A549 (cell line): Measurements from ENCODE around the gene OSGIN1. TPM values are rescaled to one million over a fixed set of nuclear protein-coding genes. Genes with fewer than 3 reads are reported as not detected.

Experiments
- ATAC-seq, 2 experiments: fragments of 200-7000 bp in 1 of 2; fragments of >200 bp in 1 of 2; cut with Nextera tagmentation in 1 of 2; cut with Tn5 transposase in 1 of 2; 3 replicates each; pipeline versions ENCODE4 v1.8.0 to v1.9.1; 2018 to 2020; ENCODE audit warnings: mild to moderate bottlenecking in 1 of 2, moderate library complexity in 1 of 2
- CTCF ChIA-PET: fragments of 300-600 bp; sonication (Branson Sonifier 250); formaldehyde crosslinking; extraction: SDS; loops from one replicate; lab custom pipeline; 2021; ENCODE audit warnings: antibody characterized with exemption, inconsistent platforms; lab: Yijun Ruan, JAX
- POLR2A ChIA-PET: fragments of 350-600 bp; formaldehyde crosslinking; extraction: SDS; loops from one replicate; lab custom pipeline; 2021; ENCODE audit warnings: antibody characterized with exemption, inconsistent platforms; lab: Yijun Ruan, JAX
- DNase-seq, 2 experiments: peaks; one replicate each; pipeline versions ENCODE4 v3.0.0 to v3.0.0-alpha.2; 2011 to 2016; ENCODE audit warnings: low read depth in 1 of 2, low spot score in 1 of 2
- FAIRE-seq: peaks from 2 replicates; lab custom pipeline; 2011; peaks lifted over from hg19 to GRCh38; lab: Jason Lieb, UNC
- H3K27ac ChIP-seq, 2 experiments: fragments of >200 bp; sonication (Bioruptor Twin); formaldehyde crosslinking; 3 replicates each; pipeline ENCODE4 v1.5.1; 2016 to 2017
- H3K4me1 ChIP-seq: fragments of >200 bp; sonication (Bioruptor Twin); formaldehyde crosslinking; 3 replicates; pipeline ENCODE4 v1.6.1; 2016
- H3K4me2 ChIP-seq: fragments of >200 bp; sonication (Bioruptor Twin); formaldehyde crosslinking; 3 replicates; pipeline ENCODE4 v1.6.1; 2016
- H3K4me3 ChIP-seq: fragments of >200 bp; sonication (Bioruptor Twin); formaldehyde crosslinking; 3 replicates; pipeline ENCODE4 v1.5.1; 2016
- H3K9me3 ChIP-seq: fragments of >200 bp; sonication (Bioruptor Twin); formaldehyde crosslinking; 3 replicates; pipeline ENCODE4 v1.6.1; 2016
- BCL3 ChIP-seq: fragments of >200 bp; sonication (Bioruptor Twin); formaldehyde crosslinking; IDR thresholded peaks from 3 replicates; pipeline ENCODE4 v1.6.1; 2016
- BHLHE40 ChIP-seq: IDR thresholded peaks from 2 replicates; pipeline ENCODE4 v1.6.1; 2012; ENCODE audit warnings: low read depth, low read length, inconsistent platforms
- CBX2 ChIP-seq: fragments of 200-600 bp; sonication (generic); IDR thresholded peaks from 2 replicates; pipeline ENCODE4 v1.6.1; 2016; ENCODE audit warnings: low read depth, mild to moderate bottlenecking, borderline replicate concordance
- CHD2 ChIP-seq: fragments of 150-350 bp; IDR thresholded peaks from 2 replicates; pipeline ENCODE4 v1.6.1; 2014; ENCODE audit warnings: low read length; ENCODE audit not compliant: partially characterized antibody
- E2F6 ChIP-seq: IDR thresholded peaks from 2 replicates; pipeline ENCODE4 v1.6.1; 2012; ENCODE audit warnings: low read depth, borderline replicate concordance
- ELK1 ChIP-seq: fragments of 150-350 bp; IDR thresholded peaks from 2 replicates; pipeline ENCODE4 v1.6.1; 2014; ENCODE audit warnings: low read depth, mild to moderate bottlenecking, low read length
- ESRRA ChIP-seq: fragments of 150-350 bp; IDR thresholded peaks from 2 replicates; pipeline ENCODE4 v1.6.1; 2014; ENCODE audit warnings: mild to moderate bottlenecking, low read length, borderline replicate concordance
- FOXS1 ChIP-seq: fragments of 250-450 bp; sonication (Bioruptor Pico); IDR thresholded peaks from 2 replicates; pipeline ENCODE4 v1.5.0; 2020; ENCODE audit warnings: mild to moderate bottlenecking, moderate library complexity
- HES2 ChIP-seq: fragments of >200 bp; sonication (Bioruptor Twin); formaldehyde crosslinking; IDR thresholded peaks from 2 replicates; pipeline ENCODE4 v1.6.1; 2016
- HOXA7 ChIP-seq: fragments of 250-450 bp; sonication (Bioruptor Pico); IDR thresholded peaks from 2 replicates; pipeline ENCODE4 v1.5.0; 2020; ENCODE audit warnings: mild to moderate bottlenecking, moderate library complexity
- JUNB ChIP-seq: fragments of >200 bp; sonication (Bioruptor Twin); formaldehyde crosslinking; IDR thresholded peaks from 2 replicates; pipeline ENCODE4 v1.6.1; 2016
- KDM1A ChIP-seq: fragments of 200-600 bp; sonication (generic); IDR thresholded peaks from 2 replicates; pipeline ENCODE4 v1.6.1; 2016; ENCODE audit warnings: low read depth, mild to moderate bottlenecking
- KDM5A ChIP-seq: fragments of 200-600 bp; sonication (generic); IDR thresholded peaks from 2 replicates; pipeline ENCODE4 v1.6.1; 2016; ENCODE audit warnings: antibody characterized with exemption, mild to moderate bottlenecking
- MAX ChIP-seq: IDR thresholded peaks from 2 replicates; pipeline ENCODE4 v1.6.1; 2012
- PHF8 ChIP-seq: fragments of 200-600 bp; sonication (generic); IDR thresholded peaks from 2 replicates; pipeline ENCODE4 v1.6.1; 2016; ENCODE audit warnings: low read depth, mild to moderate bottlenecking, antibody characterized with exemption, moderate library complexity, borderline replicate concordance
- RAD21 ChIP-seq, 2 experiments: fragments of >200 bp in 1 of 2; sonication (Bioruptor Twin) in 1 of 2; formaldehyde crosslinking in 1 of 2; IDR thresholded peaks in 1 of 2; conservative IDR thresholded peaks in 1 of 2; 2 replicates in 1 of 2; 3 replicates in 1 of 2; pipeline ENCODE4 v1.6.1; 2012 to 2018; ENCODE audit warnings: inconsistent platforms in 1 of 2
- RARB ChIP-seq: fragments of 250-450 bp; sonication (Bioruptor Pico); IDR thresholded peaks from 2 replicates; pipeline ENCODE4 v1.8.0; 2021; ENCODE audit warnings: mild to moderate bottlenecking, moderate library complexity
- REST ChIP-seq: fragments of 200-600 bp; sonication (generic); IDR thresholded peaks from 2 replicates; pipeline ENCODE4 v1.6.1; 2016; ENCODE audit warnings: antibody characterized with exemption, mild to moderate bottlenecking, moderate library complexity
- RFX5 ChIP-seq: fragments of 450-650 bp; IDR thresholded peaks from 2 replicates; pipeline ENCODE4 v1.7.1; 2014; ENCODE audit warnings: antibody characterized with exemption, mild to moderate bottlenecking, moderate library complexity
- SMC3 ChIP-seq: fragments of >200 bp; sonication (Bioruptor Twin); formaldehyde crosslinking; IDR thresholded peaks from 3 replicates; pipeline ENCODE4 v1.6.1; 2018; ENCODE audit warnings: inconsistent platforms
- TP53 ChIP-seq: fragments of 250-450 bp; sonication (Bioruptor Pico); IDR thresholded peaks from 2 replicates; pipeline ENCODE4 v1.5.0; 2021; ENCODE audit warnings: mild to moderate bottlenecking, moderate library complexity
- USF2 ChIP-seq: fragments of 450-650 bp; IDR thresholded peaks from 2 replicates; pipeline ENCODE4 v1.6.1; 2014; ENCODE audit warnings: antibody characterized with exemption
- ZC3H11A ChIP-seq: fragments of 450-650 bp; IDR thresholded peaks from 2 replicates; pipeline ENCODE4 v1.6.1; 2014; ENCODE audit warnings: antibody characterized with exemption, mild to moderate bottlenecking
- ZFP36 ChIP-seq: fragments of 450-650 bp; IDR thresholded peaks from 2 replicates; pipeline ENCODE4 v1.6.1; 2014; ENCODE audit warnings: borderline replicate concordance; ENCODE audit not compliant: partially characterized antibody
- ZSCAN20 ChIP-seq: fragments of 250-450 bp; sonication (Bioruptor Pico); IDR thresholded peaks from 2 replicates; pipeline ENCODE4 v1.8.0; 2022; ENCODE audit warnings: mild to moderate bottlenecking, moderate library complexity
- whole genome bisulfite sequencing: methylation state at CpG from one replicate; pipeline ENCODE4 v1.1.6; 2017; ENCODE audit errors: missing lambda C conversion rate; 5-methylcytosine and 5-hydroxymethylcytosine counted together
- polyA plus RNA-seq, 4 experiments: library from polyadenylated mRNA; depleted of rRNA in 3 of 4; stranded (reverse); fragments of >200 nt; fragmentation: RNase III in 1 of 4; extraction: RNeasy Plus Mini Kit Qiagen cat#74134 plus additional on column Dnase treatment in 1 of 4; gene quantifications; 2 replicates in 3 of 4; 3 replicates in 1 of 4; pipeline ENCODE4 v1.2.3, GENCODE V29; 2011 to 2017

OSGIN1 gene
- polyA plus RNA-seq, 2 of the 4 experiments (the other 2 are of a cell fraction) = 25.9 to 37.6 TPM

- no peak overlapping the region for H3K4me2 ChIP-seq
- H3K4me3 ChIP-seq = no peak overlapping the region
- POLR2A ChIA-PET = no interaction called here
- ATAC-seq (no peak), DNase-seq (no peak), FAIRE-seq (no peak)
- no peaks in the 10 kb centered on the region for H3K9me3 ChIP-seq
- H3K27ac ChIP-seq = no peak overlapping the region
- 82% methylated on average over 18 of the region's 18 CpGs for WGBS
- no peaks in the 10 kb centered on the region for H3K4me1 ChIP-seq
- CTCF ChIA-PET = interaction anchor here (1.0 to 17.0 kb wide), 4 partner anchors 11 to 128 kb away, joined by 4 to 175 read pairs (median 32); no protein-coding TSS in a partner anchor
- TF ChIP-seq ZFP36 (no peak), BCL3 (no peak), KDM1A (no peak), USF2 (no peak), ESRRA (no peak), RAD21 (conservative IDR thresholded peaks at IDR 0.05 in 1 of 2, IDR thresholded peaks at IDR 0.05 in 1 of 2) (no peak), PHF8 (no peak), HES2 (no peak), MAX (no peak), TP53 (CRISPR knock-in tag) (no peak), CHD2 (no peak), RFX5 (no peak), E2F6 (no peak), BHLHE40 (no peak), HOXA7 (CRISPR knock-in tag) (no peak)
Observed at GRCh38 chr16:83937922-83938885, 14.8 kb upstream of the OSGIN1 start.

- TF ChIP-seq MAX (no peak), KDM5A (no peak), SMC3 (no peak), TP53 (CRISPR knock-in tag) (no peak), FOXS1 (CRISPR knock-in tag) (no peak), KDM1A (no peak), HES2 (no peak), ZC3H11A (no peak), CBX2 (no peak), ELK1 (no peak), ZSCAN20 (CRISPR knock-in tag) (no peak), RARB (CRISPR knock-in tag) (no peak), JUNB (no peak), REST (no peak)
- H3K4me3 ChIP-seq = no peak overlapping the region
- no peaks in the 10 kb centered on the region for H3K9me3 ChIP-seq
- DNase-seq (no peak), ATAC-seq (no peak), FAIRE-seq (no peak)
- no peak overlapping the region for H3K27ac ChIP-seq
- ChIA-PET CTCF (interaction anchor here (0.7 to 5.1 kb wide), 4 partner anchors 12 to 127 kb away, joined by 4 to 54 read pairs (median 12); no protein-coding TSS in a partner anchor), POLR2A (no interaction called here)
- peaks cover 3% of the 10 kb centered on the region; the same call in 1 of the 3 replicates for H3K4me1 ChIP-seq
- WGBS = 87% methylated on average over 12 of the region's 12 CpGs
- H3K4me2 ChIP-seq = no peak overlapping the region
Observed at GRCh38 chr16:83939266-83939855, 13.7 kb upstream of the OSGIN1 start.
